ENCODE measurements around the gene WWC1.
A peak's percentile ranks its signal among the peaks of the same experiment; 100 is the strongest.

Gene WWC1

DNA sequence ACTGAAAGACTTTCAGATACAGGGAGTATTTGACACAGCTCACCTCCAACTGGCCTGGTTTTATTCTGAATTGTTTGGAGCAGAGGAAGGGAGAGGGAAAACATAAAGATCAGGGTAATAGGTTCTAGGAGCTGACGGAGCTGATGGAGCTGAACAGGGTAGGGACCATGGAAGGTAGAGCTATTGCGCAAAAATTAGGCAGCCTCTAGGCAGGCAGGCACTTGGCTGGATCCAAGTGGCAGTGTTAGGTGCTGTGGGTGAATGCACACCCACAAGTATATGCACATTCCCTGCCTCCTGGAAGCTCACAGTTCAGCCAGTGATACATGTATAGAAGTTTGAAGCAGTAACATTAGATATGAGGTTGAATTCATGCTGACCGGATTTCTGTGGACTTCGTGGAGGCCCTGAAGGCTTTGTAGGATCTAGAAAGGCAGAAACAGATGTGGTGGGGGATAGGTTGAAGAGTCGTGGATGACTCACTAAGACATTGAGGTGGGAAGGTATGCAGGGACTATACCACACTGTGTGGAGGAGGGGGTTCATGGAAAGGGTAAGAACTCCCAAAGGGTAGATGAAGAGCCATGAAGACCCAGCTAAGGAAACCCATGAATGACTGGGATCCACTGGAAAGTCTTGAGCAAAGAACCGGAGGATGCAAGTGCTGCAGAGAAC, 50.8 kb downstream of the WWC1 start:
- Histone ChIP-seq H3K4me1 (ENCODE audit: insufficient read depth, poor library complexity, severe bottlenecking) (peaks cover 37% of the 10 kb centered on the region), H3K27me3 (ENCODE audit: insufficient read depth, poor library complexity, severe bottlenecking) (no peaks in the 10 kb centered on the region), H3K27ac (ENCODE audit: poor library complexity, severe bottlenecking) (peak overlapping the region; percentile 57), H3K4me3 (ENCODE audit: severe bottlenecking) (no peak overlapping the region), H3K36me3 (ENCODE audit: low read depth) (peaks cover 3% of the 10 kb centered on the region; the same call in 1 of the 2 replicates), H3K9me3 (ENCODE audit: severe bottlenecking) (no peaks in the 10 kb centered on the region)
- TF ChIP-seq, protein P1, sequence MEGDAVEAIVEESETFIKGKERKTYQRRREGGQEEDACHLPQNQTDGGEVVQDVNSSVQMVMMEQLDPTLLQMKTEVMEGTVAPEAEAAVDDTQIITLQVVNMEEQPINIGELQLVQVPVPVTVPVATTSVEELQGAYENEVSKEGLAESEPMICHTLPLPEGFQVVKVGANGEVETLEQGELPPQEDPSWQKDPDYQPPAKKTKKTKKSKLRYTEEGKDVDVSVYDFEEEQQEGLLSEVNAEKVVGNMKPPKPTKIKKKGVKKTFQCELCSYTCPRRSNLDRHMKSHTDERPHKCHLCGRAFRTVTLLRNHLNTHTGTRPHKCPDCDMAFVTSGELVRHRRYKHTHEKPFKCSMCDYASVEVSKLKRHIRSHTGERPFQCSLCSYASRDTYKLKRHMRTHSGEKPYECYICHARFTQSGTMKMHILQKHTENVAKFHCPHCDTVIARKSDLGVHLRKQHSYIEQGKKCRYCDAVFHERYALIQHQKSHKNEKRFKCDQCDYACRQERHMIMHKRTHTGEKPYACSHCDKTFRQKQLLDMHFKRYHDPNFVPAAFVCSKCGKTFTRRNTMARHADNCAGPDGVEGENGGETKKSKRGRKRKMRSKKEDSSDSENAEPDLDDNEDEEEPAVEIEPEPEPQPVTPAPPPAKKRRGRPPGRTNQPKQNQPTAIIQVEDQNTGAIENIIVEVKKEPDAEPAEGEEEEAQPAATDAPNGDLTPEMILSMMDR (IDR thresholded peaks at IDR 0.05; ENCODE audit: poor library complexity, severe bottlenecking), result no peak
- DNase-seq (ENCODE audit: low spot score) (no peak), ATAC-seq (ENCODE audit: low read depth) (no peak)

DNA sequence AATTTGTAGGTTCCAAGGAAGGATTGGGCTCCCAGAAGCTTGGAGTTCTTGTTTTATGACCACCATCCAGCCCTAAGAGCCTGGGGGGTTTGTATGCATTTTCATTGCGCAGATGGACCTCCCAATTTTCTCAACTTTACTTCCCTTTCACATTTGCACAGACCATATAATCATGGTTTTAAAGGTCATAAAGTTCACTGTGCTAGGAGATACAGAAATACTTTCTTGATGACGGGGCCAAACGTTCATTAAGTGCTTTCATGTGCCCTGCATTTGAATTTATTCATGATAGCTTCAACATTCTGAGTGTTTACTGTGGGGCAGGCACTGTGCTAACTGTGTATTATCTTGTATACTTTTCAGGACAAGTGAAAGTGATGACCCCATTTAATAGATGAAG, 51.5 kb downstream of the WWC1 start:
- TF ChIP-seq, protein P1 (IDR thresholded peaks at IDR 0.05; ENCODE audit: poor library complexity, severe bottlenecking), result no peak
- Histone ChIP-seq H3K4me1 (ENCODE audit: insufficient read depth, poor library complexity, severe bottlenecking) (peaks cover 44% of the 10 kb centered on the region), H3K27me3 (ENCODE audit: insufficient read depth, poor library complexity, severe bottlenecking) (no peaks in the 10 kb centered on the region), H3K36me3 (ENCODE audit: low read depth) (peaks cover 3% of the 10 kb centered on the region; the same call in 1 of the 2 replicates), H3K9me3 (ENCODE audit: severe bottlenecking) (no peaks in the 10 kb centered on the region), H3K4me3 (ENCODE audit: severe bottlenecking) (no peak overlapping the region), H3K27ac (ENCODE audit: poor library complexity, severe bottlenecking) (peak overlapping the region; percentile 57)
- no peak for DNase-seq (ENCODE audit: low spot score)
- no peak for ATAC-seq (ENCODE audit: low read depth)

DNA sequence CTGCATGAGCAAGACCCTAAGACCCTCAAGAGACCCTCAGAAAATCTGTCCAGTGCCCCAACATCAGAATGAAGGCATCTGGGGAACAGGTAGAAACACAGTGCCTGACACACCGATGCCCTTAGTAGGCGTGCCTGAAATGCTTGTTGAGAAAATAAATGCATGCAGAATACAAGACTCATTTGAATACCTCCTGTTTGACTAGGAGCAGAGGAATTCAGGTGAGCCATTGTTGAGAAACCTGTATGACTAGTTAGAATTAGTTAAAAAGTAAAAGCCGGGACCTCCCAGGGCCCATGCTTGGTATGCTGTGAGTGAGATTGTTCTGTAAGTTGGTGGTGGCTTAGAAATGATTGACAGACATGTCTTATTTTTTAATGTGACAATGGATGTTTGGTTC, 55.0 kb downstream of the WWC1 start:
- no peaks in the 10 kb centered on the region for H3K9me3 ChIP-seq (ENCODE audit: severe bottlenecking)
- DNase-seq (ENCODE audit: low spot score), result no peak
- peak; percentile 96 for ATAC-seq (ENCODE audit: low read depth)
- no peaks in the 10 kb centered on the region for H3K27me3 ChIP-seq (ENCODE audit: insufficient read depth, poor library complexity, severe bottlenecking)
- H3K36me3 ChIP-seq (ENCODE audit: low read depth), result peaks cover 7% of the 10 kb centered on the region; the same call in 1 of the 2 replicates
- H3K4me3 ChIP-seq (ENCODE audit: severe bottlenecking), result no peak overlapping the region
- TF ChIP-seq, protein P1 (IDR thresholded peaks at IDR 0.05; ENCODE audit: poor library complexity, severe bottlenecking), result no peak
- H3K4me1 ChIP-seq (ENCODE audit: insufficient read depth, poor library complexity, severe bottlenecking), result peaks cover 33% of the 10 kb centered on the region
- H3K27ac ChIP-seq (ENCODE audit: poor library complexity, severe bottlenecking), result peak overlapping the region; percentile 63

DNA sequence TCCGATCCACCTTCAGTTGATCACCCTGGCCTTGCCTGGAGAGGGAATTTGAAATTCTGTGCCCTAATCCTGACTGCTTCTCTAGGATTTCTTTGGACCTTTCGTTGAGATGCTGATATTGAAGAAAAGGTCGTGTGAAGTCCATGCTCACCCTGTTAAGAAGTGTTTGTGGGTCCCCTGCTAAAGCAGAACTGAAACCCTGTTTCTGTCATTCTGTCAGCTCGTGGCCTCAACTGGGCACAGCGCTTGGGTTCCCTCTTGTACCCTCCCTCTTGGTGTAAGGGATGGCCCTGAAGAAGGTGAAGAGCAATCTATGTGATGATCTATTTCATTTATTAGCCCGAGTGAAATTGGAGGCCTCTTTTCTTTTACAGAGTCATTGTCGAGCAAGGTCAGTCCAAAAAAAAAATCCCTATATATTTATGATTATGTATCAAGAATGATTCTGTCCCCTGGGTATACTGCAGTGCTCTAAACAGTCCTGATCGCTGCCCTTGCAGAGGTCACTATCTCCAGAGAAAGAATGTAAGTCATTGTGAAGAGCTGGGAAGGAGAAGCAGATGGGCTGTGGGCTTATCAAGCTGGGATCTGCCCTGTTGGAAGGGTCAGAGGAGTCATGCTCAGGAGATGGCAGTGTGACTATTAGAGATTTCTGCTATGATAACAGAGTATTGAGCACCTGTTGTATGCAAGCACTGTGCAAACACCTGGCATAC, 56.1 kb downstream of the WWC1 start:
- Histone ChIP-seq H3K4me3 (ENCODE audit: severe bottlenecking) (no peak overlapping the region), H3K4me1 (ENCODE audit: insufficient read depth, poor library complexity, severe bottlenecking) (peaks cover 27% of the 10 kb centered on the region), H3K27me3 (ENCODE audit: insufficient read depth, poor library complexity, severe bottlenecking) (no peaks in the 10 kb centered on the region), H3K36me3 (ENCODE audit: low read depth) (peaks cover 7% of the 10 kb centered on the region; the same call in 1 of the 2 replicates), H3K9me3 (ENCODE audit: severe bottlenecking) (no peaks in the 10 kb centered on the region), H3K27ac (ENCODE audit: poor library complexity, severe bottlenecking) (peak overlapping the region; percentile 63)
- ATAC-seq (ENCODE audit: low read depth), result no peak
- TF ChIP-seq, protein P1 (IDR thresholded peaks at IDR 0.05; ENCODE audit: poor library complexity, severe bottlenecking), result no peak
- no peak for DNase-seq (ENCODE audit: low spot score)

DNA sequence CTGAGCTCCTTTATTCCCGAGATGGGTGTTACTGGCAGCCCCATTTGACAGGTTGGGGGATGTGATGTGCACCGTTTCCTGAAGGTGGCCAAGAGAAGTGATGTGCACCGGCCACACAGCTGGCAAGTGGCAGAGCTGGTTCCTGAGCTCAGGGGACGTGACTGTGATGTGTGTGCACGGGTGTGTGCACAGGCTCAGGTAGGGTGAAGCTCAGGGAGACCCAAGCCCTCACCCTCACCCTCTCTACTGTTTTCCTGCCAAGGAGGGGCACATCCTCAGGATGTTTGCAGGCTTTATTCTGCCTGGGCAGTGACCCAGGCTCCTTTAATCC, 56.6 kb downstream of the WWC1 start:
- TF ChIP-seq, protein P1 (IDR thresholded peaks at IDR 0.05; ENCODE audit: poor library complexity, severe bottlenecking), result no peak
- H3K4me1 ChIP-seq (ENCODE audit: insufficient read depth, poor library complexity, severe bottlenecking), result peaks cover 32% of the 10 kb centered on the region
- H3K9me3 ChIP-seq (ENCODE audit: severe bottlenecking), result no peaks in the 10 kb centered on the region
- H3K36me3 ChIP-seq (ENCODE audit: low read depth), result peaks cover 7% of the 10 kb centered on the region; the same call in 1 of the 2 replicates
- no peak for DNase-seq (ENCODE audit: low spot score)
- H3K27me3 ChIP-seq (ENCODE audit: insufficient read depth, poor library complexity, severe bottlenecking), result no peaks in the 10 kb centered on the region
- no peak overlapping the region for H3K4me3 ChIP-seq (ENCODE audit: severe bottlenecking)
- no peak for ATAC-seq (ENCODE audit: low read depth)
- H3K27ac ChIP-seq (ENCODE audit: poor library complexity, severe bottlenecking), result peak overlapping the region; percentile 63

Data from RWPE2 (cell line).